A673 (cell line): ENCODE data around the gene ELOVL6. TPM values are rescaled to one million over a fixed set of nuclear protein-coding genes. Genes with fewer than 3 reads are reported as not detected.

Experiments
- BruUV-seq: library from RNA; stranded (reverse); fragments of 400-500 nt; replicated peaks from 2 replicates; lab custom pipeline; 2021; lab: Mats Ljungman, UMichigan
- CTCF ChIA-PET: fragments of 300-600 bp; sonication (Branson Sonifier 250); formaldehyde crosslinking; loops from one replicate; lab custom pipeline; 2022; ENCODE audit warnings: antibody characterized with exemption; lab: Charles Lee
- POLR2A ChIA-PET: fragments of 300-600 bp; sonication (Branson Sonifier 250); formaldehyde crosslinking; loops from one replicate; lab custom pipeline; 2022; ENCODE audit warnings: antibody characterized with exemption; ENCODE audit not compliant: low non-redundant PET; lab: Charles Lee
- DNase-seq: peaks from one replicate; pipeline ENCODE4 v3.0.0-alpha.2; 2015; ENCODE audit warnings: low spot score
- H3K27ac ChIP-seq: fragments of 200-600 bp; sonication (generic); 2 replicates; pipeline ENCODE4 v1.5.1; 2016; ENCODE audit warnings: mixed run types, low read depth, mild to moderate bottlenecking, mixed read lengths, antibody characterized with exemption, low read length; ENCODE audit not compliant: poor library complexity, severe bottlenecking
- H3K27me3 ChIP-seq: fragments of 200-600 bp; sonication (generic); replicated peaks from 2 replicates; pipeline ENCODE4 v1.6.1; 2017; ENCODE audit warnings: mixed run types, low read depth, mild to moderate bottlenecking, mixed read lengths, antibody characterized with exemption, low read length; ENCODE audit not compliant: insufficient read depth, poor library complexity
- H3K36me3 ChIP-seq: fragments of 200-600 bp; sonication (generic); 2 replicates; pipeline ENCODE4 v1.6.1; 2016; ENCODE audit warnings: mixed run types, mild to moderate bottlenecking, mixed read lengths, antibody characterized with exemption, low read length; ENCODE audit not compliant: insufficient read depth, poor library complexity, severe bottlenecking
- H3K4me1 ChIP-seq: fragments of 200-600 bp; sonication (generic); 2 replicates; pipeline ENCODE4 v1.6.1; 2017; ENCODE audit warnings: mixed run types, mild to moderate bottlenecking, mixed read lengths, antibody characterized with exemption, low read length; ENCODE audit not compliant: insufficient read depth, poor library complexity, severe bottlenecking
- H3K4me3 ChIP-seq: fragments of 200-600 bp; sonication (generic); 2 replicates; pipeline ENCODE4 v1.5.1; 2016; ENCODE audit warnings: low read depth, mixed run types, mild to moderate bottlenecking, mixed read lengths, low read length; ENCODE audit not compliant: poor library complexity, severe bottlenecking
- H3K9me3 ChIP-seq: fragments of 200-600 bp; sonication (generic); 2 replicates; pipeline ENCODE4 v1.6.1; 2016; ENCODE audit warnings: mixed run types, low read depth, mild to moderate bottlenecking, mixed read lengths, antibody characterized with exemption, low read length; ENCODE audit not compliant: poor library complexity, severe bottlenecking
- CTCF ChIP-seq: fragments of 300-800, 200-600 bp; sonication (generic); conservative IDR thresholded peaks from 2 replicates; pipeline ENCODE4 v1.5.1; 2017; ENCODE audit warnings: low read depth, mild to moderate bottlenecking, antibody characterized with exemption, low read length, moderate library complexity, mixed read lengths
- EZH2 ChIP-seq: fragments of 200-600 bp; sonication (generic); IDR thresholded peaks from 2 replicates; pipeline ENCODE4 v1.6.1; 2017; ENCODE audit warnings: borderline replicate concordance, low read depth, mild to moderate bottlenecking, mixed read lengths, antibody characterized with exemption, low read length; ENCODE audit not compliant: poor library complexity, severe bottlenecking
- intact Hi-C: fragments of 100-400 bp; cut with micrococcal nuclease; formaldehyde crosslinking; loops from one replicate; pipeline ENCODE4 v1.10.0; 2022; ENCODE audit not compliant: unreplicated experiment
- total RNA-seq: library from RNA; stranded (reverse); gene quantifications from 2 replicates; pipeline ENCODE4 v1.2.3, GENCODE V29; 2021

Gene ELOVL6
- total RNA-seq, 1 experiment from 2014 or later: 50.0 TPM

GRCh38 chr4:110055158-110055768 is 143.2 kb downstream of the ELOVL6 start:
- Histone ChIP-seq H3K9me3 (no peaks in the 10 kb centered on the region), H3K27ac (no peak overlapping the region), H3K27me3 (no peaks in the 10 kb centered on the region), H3K36me3 (no peaks in the 10 kb centered on the region), H3K4me3 (no peak overlapping the region), H3K4me1 (peaks cover 13% of the 10 kb centered on the region)
- peak; percentile 26 for DNase-seq
- intact Hi-C loops: no loop called here
- ChIA-PET CTCF (no interaction called here), POLR2A (interaction anchor here (0.5 kb wide), 1 partner anchor 71 kb away, joined by 3 read pairs; no protein-coding TSS in a partner anchor)
- TF ChIP-seq CTCF (no peak), EZH2 (no peak)
- BruUV-seq: no TSS peak

- CTCF ChIA-PET: interaction anchor here (0.9 to 1.4 kb wide), 2 partner anchors 37 to 458 kb away, joined by 3 to 5 read pairs; no protein-coding TSS in a partner anchor
- POLR2A ChIA-PET: no interaction called here
- Histone ChIP-seq H3K4me1 (peaks cover 12% of the 10 kb centered on the region), H3K9me3 (no peaks in the 10 kb centered on the region), H3K27ac (no peak overlapping the region), H3K27me3 (no peaks in the 10 kb centered on the region), H3K36me3 (no peaks in the 10 kb centered on the region), H3K4me3 (no peak overlapping the region)
- peak; percentile 59 for DNase-seq
- no TSS peak for BruUV-seq
- intact Hi-C loops: loop anchor here (1.0 to 5.0 kb wide), 2 partner anchors 147 to 161 kb away; partner anchors contain the start of gene ELOVL6
- TF ChIP-seq EZH2 (no peak), CTCF (peak; percentile 91)
Observed at GRCh38 chr4:110049951-110050925, 148.2 kb downstream of the ELOVL6 start.

- H3K4me1 ChIP-seq: peaks cover 23% of the 10 kb centered on the region
- H3K27ac ChIP-seq: no peak overlapping the region
- H3K27me3 ChIP-seq: no peaks in the 10 kb centered on the region
- ChIA-PET CTCF (no interaction called here), POLR2A (no interaction called here)
- no peak for DNase-seq
- H3K36me3 ChIP-seq: no peaks in the 10 kb centered on the region
- H3K4me3 ChIP-seq: no peak overlapping the region
- no peaks in the 10 kb centered on the region for H3K9me3 ChIP-seq
- TF ChIP-seq EZH2 (no peak), CTCF (no peak)
- intact Hi-C loops: no loop called here
- BruUV-seq: no TSS peak
Observed at GRCh38 chr4:110046588-110047049, 151.8 kb downstream of the ELOVL6 start.
